HepG2 (cell line): Measurements from ENCODE around the gene SMARCA5. TPM values are rescaled to one million over a fixed set of nuclear protein-coding genes. Genes with fewer than 3 reads are reported as not detected.
A peak's percentile ranks its signal among the peaks of the same experiment; 100 is the strongest.

Source experiments
- ARID4A ChIP-seq: sonication (generic); formaldehyde crosslinking; IDR thresholded peaks from 2 replicates; pipeline ENCODE4 v1.5.0; 2020; ENCODE audit warnings: mild to moderate bottlenecking, missing genetic modification reagents, borderline replicate concordance
- DMTF1 ChIP-seq: sonication (generic); formaldehyde crosslinking; IDR thresholded peaks from 2 replicates; pipeline ENCODE4 v1.4.0; 2020; ENCODE audit warnings: mild to moderate bottlenecking, missing genetic modification reagents
- GATAD1 ChIP-seq: IDR thresholded peaks from 2 replicates; pipeline ENCODE4 v1.6.1; 2016; ENCODE audit warnings: missing genetic modification reagents, missing compliant biosample characterization
- HCFC1 ChIP-seq: fragments of 150-350 bp; IDR thresholded peaks from 2 replicates; pipeline ENCODE4 v1.6.1; 2014; ENCODE audit warnings: low read depth, low read length
- HMGA1 ChIP-seq: sonication (generic); formaldehyde crosslinking; conservative IDR thresholded peaks from 2 replicates; pipeline ENCODE4 v1.4.0; 2020; ENCODE audit warnings: missing genetic modification reagents
- LRRFIP1 ChIP-seq: sonication (generic); formaldehyde crosslinking; conservative IDR thresholded peaks from 2 replicates; pipeline ENCODE4 v1.4.0; 2020; ENCODE audit warnings: missing genetic modification reagents
- NCOA2 ChIP-seq: sonication (generic); formaldehyde crosslinking; IDR thresholded peaks from 2 replicates; pipeline ENCODE4 v1.8.0; 2022; ENCODE audit warnings: inconsistent platforms
- RERE ChIP-seq: IDR thresholded peaks from 2 replicates; pipeline ENCODE4 v1.6.1; 2016; ENCODE audit warnings: low read depth, missing genetic modification reagents, missing compliant biosample characterization
- SP140L ChIP-seq: sonication (generic); formaldehyde crosslinking; IDR thresholded peaks from 2 replicates; pipeline ENCODE4 v1.4.0; 2020; ENCODE audit warnings: missing genetic modification reagents, borderline replicate concordance
- TP53 ChIP-seq: sonication (generic); formaldehyde crosslinking; conservative IDR thresholded peaks from 2 replicates; pipeline ENCODE4 v1.4.0; 2020; ENCODE audit warnings: missing genetic modification reagents
- TRIM24 ChIP-seq: sonication (generic); formaldehyde crosslinking; IDR thresholded peaks from 2 replicates; pipeline ENCODE4 v1.8.0; 2022; ENCODE audit warnings: mild to moderate bottlenecking, missing genetic modification reagents
- YY1 ChIP-seq: IDR thresholded peaks from 2 replicates; pipeline ENCODE4 v1.6.1; 2011; ENCODE audit warnings: low read length, low read depth, moderate library complexity, mild to moderate bottlenecking; ENCODE audit not compliant: insufficient read depth, insufficient replicate concordance
- ZNF556 ChIP-seq: sonication (generic); formaldehyde crosslinking; IDR thresholded peaks from 2 replicates; pipeline ENCODE4 v1.4.0; 2020; ENCODE audit warnings: mild to moderate bottlenecking, missing genetic modification reagents, borderline replicate concordance
- polyA plus RNA-seq, 8 experiments: library from polyadenylated mRNA; depleted of rRNA in 3 of 8; stranded (reverse) in 7 of 8; unstranded in 1 of 8; fragments of >200 nt; fragmentation: Illumina TruSeq in 4 of 8; extraction: Trizol in 4 of 8; gene quantifications; 2 replicates each; pipeline versions ENCODE4 v1.2.1 to v1.2.3, GENCODE V29; 2011 to 2016; ENCODE audit warnings: low read depth in 4 of 8, missing spikeins in 1 of 8, mixed read lengths in 1 of 8; ENCODE audit not compliant: insufficient read depth in 1 of 8
- total RNA-seq, 5 experiments: library from RNA; depleted of rRNA; stranded (reverse); fragments of >200 nt; fragmentation: Illumina TruSeq; extraction: Trizol; gene quantifications; 2 replicates each; pipeline ENCODE4 v1.2.3, GENCODE V29; 2016; ENCODE audit warnings: low read depth in 1 of 5

Gene SMARCA5
- total and polyA plus RNA-seq, 2 of the 13 experiments (the other 11 are each of a cell fraction or from before 2014, with no cell fraction given) = 7.0 to 37.5 TPM

- TF ChIP-seq RERE (CRISPR knock-in tag) (no peak), NCOA2 (CRISPR knock-in tag) (no peak), SP140L (CRISPR knock-in tag) (no peak), HCFC1 (no peak), HMGA1 (CRISPR knock-in tag) (no peak), ZNF556 (CRISPR knock-in tag) (no peak), GATAD1 (CRISPR knock-in tag) (peak; percentile 70), TRIM24 (CRISPR knock-in tag) (no peak), DMTF1 (CRISPR knock-in tag) (no peak), YY1 (peak; percentile 58), TP53 (no peak), ARID4A (CRISPR knock-in tag) (peak; percentile 57; the same call in 1 of the 2 replicates), LRRFIP1 (CRISPR knock-in tag) (no peak)
Observed at GRCh38 chr4:143558823-143559756, 45.6 kb downstream of the SMARCA5 start (continued).
